Cardiac septum (tissue), 1 donor: Measurements from ENCODE around the gene NXF3. TPM values are rescaled to one million over a fixed set of nuclear protein-coding genes. Genes with fewer than 3 reads are reported as not detected.
"Not testable (repeated sequence)": the region's sequence is repeated elsewhere in the genome, so short reads cannot be mapped to it uniquely, and the experiment has no call there.

Experiments used
- DNase-seq: peaks from one replicate; pipeline ENCODE4 v3.0.0-alpha.2; 2020; ENCODE audit warnings: low spot score
- intact Hi-C: fragments of 100-400 bp; cut with DNase I; formaldehyde crosslinking; loops from one replicate; pipeline ENCODE4 v1.14.0; 2022
- total RNA-seq: library from RNA; stranded (reverse); fragmentation: NEBNext Ultra II Directional; extraction: Animal tissue kit (Norgen Biotek cat#: 25700); gene quantifications from one replicate; pipeline ENCODE4 v1.2.1, GENCODE V29; 2021
- donor health status: DM: no; HTN: no; CAD: no.

The NXF3 gene
- total RNA-seq, 1 donor from 2014 or later = 0.19 TPM

- DNase-seq = no peak
- intact Hi-C loops = no loop called here
Measured at GRCh38 chrX:103056902-103057301, 36.0 kb downstream of the NXF3 start.

GRCh38 chrX:103052625-103053024 is 40.3 kb downstream of the NXF3 start:
- intact Hi-C loops = no loop called here
- DNase-seq = no peak

GRCh38 chrX:103051260-103051789 is 41.6 kb downstream of the NXF3 start:
- DNase-seq = no peak
- intact Hi-C loops = no loop called here

- intact Hi-C loops = not testable (repeated sequence)
Measured at GRCh38 chrX:103033371-103033770, 59.6 kb downstream of the NXF3 start.

More at GRCh38 chrX:103033371-103033770, 59.6 kb downstream of the NXF3 start:
- DNase-seq = not testable (repeated sequence)

Other genes starting within 250 kb of the NXF3 start
- gene RAB40AL, start 155.9 kb downstream of the NXF3 start, total RNA-seq = 0.32 TPM
- gene BEX1, start 29.0 kb downstream of the NXF3 start, total RNA-seq = 4.1 TPM
- 34.3 TPM for gene BEX4, start 122.0 kb upstream of the NXF3 start, total RNA-seq
- gene TCEAL8, start 162.0 kb upstream of the NXF3 start, total RNA-seq = 51.6 TPM
- gene TCEAL5, start 183.6 kb upstream of the NXF3 start, total RNA-seq = 0.67 TPM
- gene BEX2, start 217.8 kb upstream of the NXF3 start, total RNA-seq = 1.5 TPM
- gene TCEAL7, start 237.1 kb upstream of the NXF3 start, total RNA-seq = 6.4 TPM